Mesothelial cell of epicardium (in vitro differentiated cells): ENCODE data around the gene ICAM2. TPM values are rescaled to one million over a fixed set of nuclear protein-coding genes. Genes with fewer than 3 reads are reported as not detected.

Source experiments
- DNase-seq, 2 experiments: peaks; one replicate each; pipeline ENCODE4 v3.0.0; 2021; ENCODE audit warnings: low spot score in 2 of 2; ENCODE audit not compliant: unreplicated experiment in 2 of 2
- H3K27ac Mint-ChIP-seq: 2 replicates; pipeline ENCODE4 v1.8.0; 2021; ENCODE audit warnings: mixed read lengths
- H3K27me3 Mint-ChIP-seq: 2 replicates; pipeline ENCODE4 v1.8.0; 2021; ENCODE audit warnings: low read depth, mixed read lengths
- H3K36me3 Mint-ChIP-seq: 2 replicates; pipeline ENCODE4 v1.8.0; 2021; ENCODE audit warnings: mixed read lengths
- H3K4me1 Mint-ChIP-seq: 2 replicates; pipeline ENCODE4 v1.8.0; 2021; ENCODE audit warnings: mixed read lengths
- H3K4me3 Mint-ChIP-seq: 2 replicates; pipeline ENCODE4 v1.8.0; 2021; ENCODE audit warnings: mild to moderate bottlenecking, moderate library complexity, mixed read lengths
- H3K9me3 Mint-ChIP-seq: 2 replicates; pipeline ENCODE4 v1.8.0; 2021; ENCODE audit warnings: mixed read lengths
- total RNA-seq: library from RNA; stranded (reverse); gene quantifications from 3 replicates; pipeline ENCODE4 v1.2.1, GENCODE V29; 2021
- TF ChIP-seq, protein P1 (sequence below): fragments of 200-600 bp; sonication (generic); IDR thresholded peaks from one replicate; pipeline ENCODE4 v1.5.0; 2021; ENCODE audit warnings: antibody characterized with exemption; ENCODE audit not compliant: unreplicated experiment

The ICAM2 gene
- total RNA-seq, 1 donor from 2014 or later: 0.22 TPM

DNA sequence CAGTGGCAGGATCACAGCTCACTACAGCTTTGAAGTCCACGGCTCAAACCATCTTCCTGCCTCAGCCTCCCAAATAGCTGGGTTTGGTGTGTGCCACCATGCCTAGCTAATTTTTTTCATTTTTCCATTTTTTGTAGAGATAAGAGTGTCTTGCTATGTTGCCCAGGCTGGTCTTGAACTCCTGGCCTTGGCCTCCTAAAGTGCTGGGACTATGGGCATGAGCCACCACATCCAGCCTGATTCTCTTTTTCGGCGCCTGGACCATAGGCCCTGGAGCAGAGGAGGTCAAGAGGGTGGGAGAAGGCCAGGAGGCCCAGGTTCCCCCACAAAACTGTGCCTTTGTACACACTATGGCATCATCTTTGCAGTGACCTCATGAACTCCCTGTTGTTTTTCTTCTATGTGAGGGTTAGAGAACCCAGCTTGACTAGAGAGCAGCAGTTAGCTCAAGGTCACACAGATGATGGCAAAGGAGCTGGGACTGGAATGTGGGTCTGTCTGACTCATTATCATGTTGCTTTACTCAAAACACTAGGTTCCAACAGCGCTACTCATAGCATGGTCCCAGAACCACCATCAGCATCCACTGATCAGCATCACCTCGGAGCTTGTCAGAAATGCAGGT is 64.0 kb downstream of the ICAM2 start:
- no peaks in the 10 kb centered on the region for H3K36me3 Mint-ChIP-seq

DNA sequence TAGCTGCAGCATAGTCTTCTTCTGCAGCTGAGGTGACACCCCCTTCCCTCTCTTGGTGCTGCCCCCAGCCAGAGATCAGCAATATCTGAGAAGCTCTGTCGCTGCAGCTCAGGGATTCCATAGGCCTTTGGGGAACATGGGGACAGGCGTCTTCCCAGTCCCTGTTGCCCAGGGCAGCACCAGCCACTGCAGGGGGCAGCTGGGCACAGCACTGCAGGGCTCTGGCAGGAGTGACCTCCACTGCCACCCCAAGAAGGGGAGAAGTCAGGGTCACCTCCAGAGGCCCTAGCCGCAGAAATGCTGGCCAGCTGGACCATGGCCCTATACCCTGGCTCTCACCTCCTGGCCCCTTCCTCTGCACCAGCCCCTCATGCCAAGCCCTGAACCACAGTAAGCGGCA is 64.6 kb downstream of the ICAM2 start:
- Mint-ChIP-seq H3K9me3 (no peaks in the 10 kb centered on the region), H3K4me1 (peaks cover 4% of the 10 kb centered on the region), H3K4me3 (no peak overlapping the region), H3K27me3 (peaks cover 26% of the 10 kb centered on the region), H3K27ac (no peak overlapping the region), H3K36me3 (no peaks in the 10 kb centered on the region)
- no peak for DNase-seq
- TF ChIP-seq, protein P1, sequence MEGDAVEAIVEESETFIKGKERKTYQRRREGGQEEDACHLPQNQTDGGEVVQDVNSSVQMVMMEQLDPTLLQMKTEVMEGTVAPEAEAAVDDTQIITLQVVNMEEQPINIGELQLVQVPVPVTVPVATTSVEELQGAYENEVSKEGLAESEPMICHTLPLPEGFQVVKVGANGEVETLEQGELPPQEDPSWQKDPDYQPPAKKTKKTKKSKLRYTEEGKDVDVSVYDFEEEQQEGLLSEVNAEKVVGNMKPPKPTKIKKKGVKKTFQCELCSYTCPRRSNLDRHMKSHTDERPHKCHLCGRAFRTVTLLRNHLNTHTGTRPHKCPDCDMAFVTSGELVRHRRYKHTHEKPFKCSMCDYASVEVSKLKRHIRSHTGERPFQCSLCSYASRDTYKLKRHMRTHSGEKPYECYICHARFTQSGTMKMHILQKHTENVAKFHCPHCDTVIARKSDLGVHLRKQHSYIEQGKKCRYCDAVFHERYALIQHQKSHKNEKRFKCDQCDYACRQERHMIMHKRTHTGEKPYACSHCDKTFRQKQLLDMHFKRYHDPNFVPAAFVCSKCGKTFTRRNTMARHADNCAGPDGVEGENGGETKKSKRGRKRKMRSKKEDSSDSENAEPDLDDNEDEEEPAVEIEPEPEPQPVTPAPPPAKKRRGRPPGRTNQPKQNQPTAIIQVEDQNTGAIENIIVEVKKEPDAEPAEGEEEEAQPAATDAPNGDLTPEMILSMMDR: no peak

More for the DNA sequence above, 64.0 kb downstream of the ICAM2 start:
- Mint-ChIP-seq H3K9me3 (no peaks in the 10 kb centered on the region), H3K4me3 (no peak overlapping the region), H3K27me3 (peaks cover 27% of the 10 kb centered on the region), H3K4me1 (peaks cover 5% of the 10 kb centered on the region), H3K27ac (no peak overlapping the region)
- no peak for DNase-seq
- TF ChIP-seq, protein P1: no peak

DNA sequence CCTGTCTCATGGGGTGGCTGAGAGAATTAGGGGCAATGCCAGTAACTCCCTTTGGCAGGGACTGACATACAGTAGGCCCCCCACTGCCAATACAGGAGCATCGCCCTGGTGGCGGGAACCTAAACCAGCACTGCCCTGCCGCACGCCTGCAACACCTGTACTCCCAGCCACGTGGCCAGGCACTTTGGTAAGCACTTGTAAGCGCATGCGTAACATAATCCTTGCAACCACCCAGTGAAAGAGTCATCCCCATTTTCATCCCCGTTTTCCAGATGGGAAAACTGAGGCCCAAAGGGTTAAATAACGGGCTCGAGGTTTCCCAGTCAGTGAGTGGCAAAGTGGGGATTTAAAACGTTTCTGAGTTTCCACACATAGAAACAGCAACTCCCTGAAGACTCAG is 65.2 kb downstream of the ICAM2 start:
- TF ChIP-seq, protein P1: no peak
- peaks cover 4% of the 10 kb centered on the region for H3K4me1 Mint-ChIP-seq
- H3K36me3 Mint-ChIP-seq: no peaks in the 10 kb centered on the region
- DNase-seq: no peak
- peaks cover 21% of the 10 kb centered on the region for H3K27me3 Mint-ChIP-seq
- H3K4me3 Mint-ChIP-seq: no peak overlapping the region
- H3K27ac Mint-ChIP-seq: no peak overlapping the region
- H3K9me3 Mint-ChIP-seq: no peaks in the 10 kb centered on the region

DNA sequence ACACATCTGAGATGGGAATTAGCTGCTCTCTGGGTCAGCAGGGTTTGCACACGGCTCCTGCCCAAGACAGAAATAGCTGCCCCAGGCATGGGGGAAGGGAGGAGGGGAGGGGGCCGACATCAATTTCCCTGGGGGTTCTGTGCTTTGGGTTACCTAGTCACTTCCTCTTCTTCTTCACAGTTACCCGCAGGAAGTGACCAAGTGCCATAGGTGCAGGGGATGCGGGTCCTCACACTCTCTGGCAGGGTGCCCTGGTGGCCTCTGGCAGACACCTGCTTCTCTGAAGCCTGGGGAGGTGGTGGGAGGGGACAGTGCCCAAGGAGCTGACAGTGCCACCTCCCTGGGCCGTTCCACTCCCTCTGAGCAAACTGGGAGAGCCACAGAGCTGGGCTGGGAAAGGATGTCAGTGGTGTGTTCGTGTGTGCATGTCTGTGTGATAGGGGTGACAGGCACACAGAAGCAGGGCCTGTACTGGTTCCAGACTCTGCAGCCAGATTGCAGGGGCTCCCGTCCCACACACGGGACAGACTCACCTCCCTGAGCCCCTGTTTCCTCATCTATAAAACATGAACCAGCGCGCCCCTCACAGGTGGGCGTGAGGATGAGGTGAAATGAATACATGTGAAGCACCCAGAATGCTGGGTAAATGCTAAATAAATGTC is 65.9 kb downstream of the ICAM2 start:
- H3K36me3 Mint-ChIP-seq: no peaks in the 10 kb centered on the region
- no peak overlapping the region for H3K27ac Mint-ChIP-seq
- DNase-seq: no peak
- H3K4me3 Mint-ChIP-seq: no peak overlapping the region
- H3K4me1 Mint-ChIP-seq: peaks cover 4% of the 10 kb centered on the region
- H3K27me3 Mint-ChIP-seq: peaks cover 16% of the 10 kb centered on the region
- TF ChIP-seq, protein P1: no peak
- no peaks in the 10 kb centered on the region for H3K9me3 Mint-ChIP-seq

Other genes with a start within 250 kb of the ICAM2 start
- 55.9 to 58.2 TPM (median 56.3 TPM) in 3 replicates for gene CCDC47, start 247.0 kb downstream of the ICAM2 start, total RNA-seq
- 183 to 197 TPM (median 186 TPM) in 3 replicates for gene DDX42, start 246.5 kb downstream of the ICAM2 start, total RNA-seq
- gene PSMC5, start 193.2 kb downstream of the ICAM2 start, total RNA-seq: 76.5 to 82.4 TPM (median 82.0 TPM) in 3 replicates
- 44.0 to 48.6 TPM (median 48.1 TPM) in 3 replicates for gene FTSJ3, start 193.0 kb downstream of the ICAM2 start, total RNA-seq
- 70.1 to 72.3 TPM (median 72.2 TPM) in 3 replicates for gene SMARCD2, start 177.9 kb downstream of the ICAM2 start, total RNA-seq
- 0.43 to 0.66 TPM in 2 of 3 replicates, not detected in the other for gene CSH2, start 147.0 kb downstream of the ICAM2 start, total RNA-seq
- gene GH2, start 138.7 kb downstream of the ICAM2 start, total RNA-seq: not detected in 3 replicates
- gene CSH1, start 124.1 kb downstream of the ICAM2 start, total RNA-seq: 0.61 TPM in 1 of 3 replicates, not detected in the others
- not detected in 3 replicates for gene CSHL1, start 109.4 kb downstream of the ICAM2 start, total RNA-seq
- gene GH1, start 101.8 kb downstream of the ICAM2 start, total RNA-seq: not detected in 3 replicates
- gene CD79B, start 88.3 kb downstream of the ICAM2 start, total RNA-seq: not detected in 3 replicates
- gene SCN4A, start 47.7 kb downstream of the ICAM2 start, total RNA-seq: 0.14 to 0.60 TPM (median 0.51 TPM) in 3 replicates
- 1.9 to 2.0 TPM (median 2.0 TPM) in 3 replicates for gene PRR29, start 22.3 kb downstream of the ICAM2 start, total RNA-seq
- gene ERN1, start 109.5 kb upstream of the ICAM2 start, total RNA-seq: 16.4 to 20.6 TPM (median 17.9 TPM) in 3 replicates
- gene TEX2, start 242.6 kb upstream of the ICAM2 start, total RNA-seq: 27.1 to 29.7 TPM (median 27.3 TPM) in 3 replicates